Neural cell (in vitro differentiated cells): ENCODE results near the gene GOLGA2. TPM values are rescaled to one million over a fixed set of nuclear protein-coding genes. Genes with fewer than 3 reads are reported as not detected.

ENCODE experiments used
- H2AFZ ChIP-seq: fragments of 200-600, 300-800 bp; sonication (generic), shearing (Covaris generic); 2 replicates; pipeline ENCODE4 v1.6.0; 2014; ENCODE audit warnings: low read depth, mild to moderate bottlenecking, antibody characterized with exemption, low read length, moderate library complexity
- H3F3A ChIP-seq: fragments of 200-600 bp; shearing (Covaris generic); 2 replicates; pipeline ENCODE4 v1.6.1; 2016; ENCODE audit warnings: mild to moderate bottlenecking, moderate library complexity, mixed read lengths, antibody characterized with exemption, low read length; ENCODE audit not compliant: insufficient read depth, poor library complexity, severe bottlenecking
- H3K27ac ChIP-seq: fragments of 200-600, 300-800 bp; sonication (generic), shearing (Covaris generic); 2 replicates; pipeline ENCODE4 v1.5.1; 2014; ENCODE audit warnings: mild to moderate bottlenecking, low read length, moderate library complexity
- H3K27me3 ChIP-seq: fragments of 300-800, 200-600 bp; sonication (generic), shearing (Covaris generic); 2 replicates; pipeline ENCODE4 v1.6.0; 2014; ENCODE audit warnings: mild to moderate bottlenecking, low read depth, low read length, moderate library complexity; ENCODE audit not compliant: insufficient read depth
- H3K36me3 ChIP-seq: fragments of 300-800, 200-600 bp; sonication (generic), shearing (Covaris generic); 2 replicates; pipeline ENCODE4 v1.5.1; 2014; ENCODE audit warnings: mild to moderate bottlenecking, antibody characterized with exemption, low read length, moderate library complexity; ENCODE audit not compliant: insufficient read depth
- H3K4me2 ChIP-seq: fragments of 300-800, 200-600 bp; sonication (generic), shearing (Covaris generic); 2 replicates; pipeline ENCODE4 v1.6.0; 2014; ENCODE audit warnings: mild to moderate bottlenecking, low read length
- H3K4me3 ChIP-seq: fragments of 300-800, 200-600 bp; sonication (generic), shearing (Covaris generic); 2 replicates; pipeline ENCODE4 v1.5.1; 2014; ENCODE audit warnings: mild to moderate bottlenecking, low read length, moderate library complexity
- H3K79me2 ChIP-seq: fragments of 200-600 bp; shearing (Covaris generic); replicated peaks from 2 replicates; pipeline ENCODE4 v1.6.0; 2014; ENCODE audit warnings: mild to moderate bottlenecking, low read length, moderate library complexity; ENCODE audit not compliant: insufficient read depth
- H3K9ac ChIP-seq: fragments of 300-800, 200-600 bp; sonication (generic), shearing (Covaris generic); 2 replicates; pipeline ENCODE4 v1.6.1; 2016; ENCODE audit warnings: mild to moderate bottlenecking, low read length, mixed read lengths
- H3K9me2 ChIP-seq: fragments of 200-600 bp; shearing (Covaris generic); 2 replicates; pipeline ENCODE4 v1.6.1; 2016; ENCODE audit warnings: mild to moderate bottlenecking, low read length, mixed read lengths; ENCODE audit not compliant: insufficient read depth
- H3K9me3 ChIP-seq: fragments of 200-600, 300-800 bp; sonication (generic), shearing (Covaris generic); 2 replicates; pipeline ENCODE4 v1.6.1; 2016; ENCODE audit warnings: mild to moderate bottlenecking, mixed run types, low read length, moderate library complexity, mixed read lengths
- H4K20me1 ChIP-seq: fragments of 200-600 bp; shearing (Covaris generic); 2 replicates; pipeline ENCODE4 v1.6.1; 2016; ENCODE audit warnings: mild to moderate bottlenecking, mixed run types; ENCODE audit not compliant: insufficient read depth
- EP300 ChIP-seq: fragments of 450-650 bp; conservative IDR thresholded peaks from 2 replicates; pipeline ENCODE4 v1.6.1; 2014; ENCODE audit warnings: antibody characterized with exemption, mild to moderate bottlenecking, moderate library complexity; ENCODE audit not compliant: poor library complexity, severe bottlenecking
- EZH2 ChIP-seq: fragments of 200-600, 300-800 bp; shearing (Covaris generic), sonication (generic); IDR thresholded peaks from 2 replicates; pipeline ENCODE4 v1.6.1; 2014; ENCODE audit warnings: antibody characterized with exemption, low read length, borderline replicate concordance, mild to moderate bottlenecking; ENCODE audit not compliant: insufficient read depth, poor library complexity, severe bottlenecking
- MXI1 ChIP-seq: fragments of 450-650 bp; conservative IDR thresholded peaks from 2 replicates; pipeline ENCODE4 v1.6.1; 2014; ENCODE audit warnings: antibody characterized with exemption, mild to moderate bottlenecking; ENCODE audit not compliant: poor library complexity, severe bottlenecking
- POLR2AphosphoS5 ChIP-seq: IDR thresholded peaks from 2 replicates; pipeline ENCODE4 v1.6.1; 2012
- RAD21 ChIP-seq: fragments of 450-650 bp; conservative IDR thresholded peaks from 2 replicates; pipeline ENCODE4 v1.6.1; 2014; ENCODE audit warnings: antibody characterized with exemption, mild to moderate bottlenecking, moderate library complexity
- REST ChIP-seq: IDR thresholded peaks from 2 replicates; pipeline ENCODE4 v1.6.1; 2012; ENCODE audit warnings: borderline replicate concordance
- SMC3 ChIP-seq: fragments of 450-650 bp; conservative IDR thresholded peaks from 2 replicates; pipeline ENCODE4 v1.6.1; 2014; ENCODE audit warnings: antibody characterized with exemption, mild to moderate bottlenecking, moderate library complexity; ENCODE audit not compliant: poor library complexity
- TAF1 ChIP-seq: IDR thresholded peaks from 2 replicates; pipeline ENCODE4 v1.6.1; 2012; ENCODE audit warnings: low read depth
- polyA plus RNA-seq: library from polyadenylated mRNA; depleted of rRNA; stranded (reverse); fragments of >200 nt; gene quantifications from 2 replicates; pipeline ENCODE4 v1.2.3, GENCODE V29; 2014
- TF ChIP-seq, protein P1 (sequence below): fragments of 450-650 bp; IDR thresholded peaks from 2 replicates; pipeline ENCODE4 v1.5.1; 2014; ENCODE audit warnings: antibody characterized with exemption, mild to moderate bottlenecking, moderate library complexity; ENCODE audit not compliant: poor library complexity, severe bottlenecking

GOLGA2 gene
- polyA plus RNA-seq, 1 donor from 2014 or later, result 46.3 TPM

- Histone ChIP-seq H3K9ac (no peak overlapping the region), H3K9me3 (no peaks in the 10 kb centered on the region), H3K4me3 (no peak overlapping the region), H3K27ac (no peak overlapping the region), H4K20me1 (no peaks in the 10 kb centered on the region), H2AFZ (no peak overlapping the region), H3K36me3 (no peaks in the 10 kb centered on the region), H3K4me2 (no peak overlapping the region), H3F3A (no peaks in the 10 kb centered on the region), H3K9me2 (no peaks in the 10 kb centered on the region), H3K79me2 (peaks cover 5% of the 10 kb centered on the region), H3K27me3 (no peaks in the 10 kb centered on the region)
- no peak for TF ChIP-seq EZH2
- no peak for TF ChIP-seq EP300
- TF ChIP-seq MXI1, result no peak
- no peak for TF ChIP-seq SMC3
- no peak for TF ChIP-seq RAD21
- TF ChIP-seq, protein P1, sequence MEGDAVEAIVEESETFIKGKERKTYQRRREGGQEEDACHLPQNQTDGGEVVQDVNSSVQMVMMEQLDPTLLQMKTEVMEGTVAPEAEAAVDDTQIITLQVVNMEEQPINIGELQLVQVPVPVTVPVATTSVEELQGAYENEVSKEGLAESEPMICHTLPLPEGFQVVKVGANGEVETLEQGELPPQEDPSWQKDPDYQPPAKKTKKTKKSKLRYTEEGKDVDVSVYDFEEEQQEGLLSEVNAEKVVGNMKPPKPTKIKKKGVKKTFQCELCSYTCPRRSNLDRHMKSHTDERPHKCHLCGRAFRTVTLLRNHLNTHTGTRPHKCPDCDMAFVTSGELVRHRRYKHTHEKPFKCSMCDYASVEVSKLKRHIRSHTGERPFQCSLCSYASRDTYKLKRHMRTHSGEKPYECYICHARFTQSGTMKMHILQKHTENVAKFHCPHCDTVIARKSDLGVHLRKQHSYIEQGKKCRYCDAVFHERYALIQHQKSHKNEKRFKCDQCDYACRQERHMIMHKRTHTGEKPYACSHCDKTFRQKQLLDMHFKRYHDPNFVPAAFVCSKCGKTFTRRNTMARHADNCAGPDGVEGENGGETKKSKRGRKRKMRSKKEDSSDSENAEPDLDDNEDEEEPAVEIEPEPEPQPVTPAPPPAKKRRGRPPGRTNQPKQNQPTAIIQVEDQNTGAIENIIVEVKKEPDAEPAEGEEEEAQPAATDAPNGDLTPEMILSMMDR, result no peak
- no peak for TF ChIP-seq TAF1
- no peak for TF ChIP-seq POLR2AphosphoS5
- no peak for TF ChIP-seq REST
These were observed 40.6 kb upstream of the GOLGA2 start for GRCh38 chr9:128316421-128316820.

DNA sequence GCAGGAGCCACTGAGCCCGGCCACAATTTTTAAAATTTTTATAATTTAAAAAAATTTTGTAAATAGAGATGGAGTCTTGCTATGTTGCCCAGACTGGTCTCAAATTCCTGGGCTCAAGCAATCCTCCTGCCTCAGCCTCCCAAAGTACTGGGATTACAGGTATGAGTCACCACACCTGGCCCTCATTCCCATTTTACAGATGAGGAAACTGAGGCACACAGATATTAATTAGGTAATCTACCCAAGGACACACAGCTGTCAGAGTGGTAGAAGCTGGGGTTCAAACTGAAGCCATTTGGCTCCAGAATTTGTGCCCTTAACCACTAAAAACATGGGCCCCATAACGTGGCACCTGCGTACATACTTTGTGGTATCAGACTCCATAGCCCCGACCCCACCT is 38.9 kb upstream of the GOLGA2 start:
- H3K27ac ChIP-seq, result no peak overlapping the region
- no peaks in the 10 kb centered on the region for H3K27me3 ChIP-seq
- no peaks in the 10 kb centered on the region for H3K79me2 ChIP-seq
- no peak overlapping the region for H3K9ac ChIP-seq
- no peaks in the 10 kb centered on the region for H3K9me2 ChIP-seq
- no peaks in the 10 kb centered on the region for H4K20me1 ChIP-seq
- no peaks in the 10 kb centered on the region for H3K36me3 ChIP-seq
- no peaks in the 10 kb centered on the region for H3K9me3 ChIP-seq
- H2AFZ ChIP-seq, result no peak overlapping the region
- no peaks in the 10 kb centered on the region for H3F3A ChIP-seq
- no peak overlapping the region for H3K4me3 ChIP-seq
- H3K4me2 ChIP-seq, result no peak overlapping the region
- TF ChIP-seq TAF1 (no peak), SMC3 (no peak), EZH2 (no peak), MXI1 (no peak), POLR2AphosphoS5 (no peak), RAD21 (no peak), EP300 (no peak), REST (no peak)
- TF ChIP-seq, protein P1, result no peak
